ENCODE results near the gene ITGAD.

Gene ITGAD

DNA sequence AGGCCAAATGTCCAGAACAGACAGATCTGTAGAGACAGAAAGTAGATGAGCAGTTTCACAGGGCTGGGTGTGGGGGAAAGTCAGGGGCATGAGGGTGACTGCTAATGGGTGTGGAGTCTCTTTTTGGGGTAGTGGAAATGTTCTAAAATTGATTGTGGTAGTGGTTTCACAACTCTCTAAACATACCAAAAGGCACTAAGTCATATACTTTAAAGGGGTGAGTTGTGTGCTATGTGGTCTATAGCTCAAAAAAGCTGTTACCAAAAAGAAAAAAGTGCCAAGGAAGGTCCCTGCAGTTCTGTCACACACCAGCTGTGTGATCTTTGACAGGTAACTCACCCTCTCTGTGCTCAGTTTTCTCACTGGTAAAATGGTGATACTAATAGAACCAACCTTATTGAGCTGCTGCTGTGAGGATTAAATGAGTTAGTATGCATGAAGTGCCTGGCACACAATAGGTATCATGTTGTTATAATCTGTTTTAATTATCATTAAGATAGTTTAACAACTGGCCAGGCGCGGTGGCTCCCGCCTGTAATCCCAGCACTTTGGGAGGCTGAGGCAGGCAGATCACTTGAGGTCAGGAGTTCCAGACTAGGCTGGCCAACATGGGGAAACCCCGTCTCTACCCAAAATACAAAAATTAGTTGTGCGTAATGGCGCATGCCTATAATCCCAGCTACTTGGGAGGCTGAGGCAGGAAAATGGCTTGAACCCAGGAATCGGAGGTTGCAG is 27.8 kb upstream of the ITGAD start:
- DNase-seq (ENCODE audit: low read depth in 2 of 2): no peak

DNA sequence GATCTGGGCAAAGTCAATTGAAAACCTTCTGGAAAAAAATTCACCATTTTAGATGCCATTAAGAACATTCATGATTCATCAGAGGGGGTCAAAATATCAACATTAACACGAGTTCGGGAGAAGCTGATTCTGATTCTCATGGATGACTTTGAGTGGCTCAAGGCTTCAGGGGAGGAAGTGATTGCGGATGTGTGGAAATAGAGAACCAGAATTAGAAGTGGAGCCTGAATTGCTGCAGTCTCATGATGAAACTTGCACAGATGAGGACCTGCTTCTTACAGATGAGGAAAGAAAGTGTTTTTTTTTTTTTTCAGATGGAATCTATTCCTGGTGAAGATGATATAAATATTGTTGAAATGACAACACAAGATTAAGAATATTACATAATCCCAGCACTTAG is 25.3 kb upstream of the ITGAD start:
- no peak for DNase-seq (ENCODE audit: low read depth in 2 of 2)

DNA sequence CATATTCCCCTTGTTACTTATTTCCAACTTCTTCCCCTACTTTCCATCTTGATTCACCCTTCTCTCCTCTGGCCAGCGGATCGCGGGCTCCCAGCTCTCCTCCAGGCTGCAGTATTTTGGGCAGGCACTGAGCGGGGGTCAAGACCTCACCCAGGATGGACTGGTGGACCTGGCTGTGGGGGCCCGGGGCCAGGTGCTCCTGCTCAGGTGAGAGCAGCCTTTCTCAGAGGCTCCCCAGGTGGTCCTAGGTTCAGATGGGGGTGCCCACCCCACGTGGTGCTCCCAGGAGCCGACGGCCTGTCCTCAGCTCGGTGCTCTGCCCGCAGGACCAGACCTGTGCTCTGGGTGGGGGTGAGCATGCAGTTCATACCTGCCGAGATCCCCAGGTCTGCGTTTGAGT is 22.1 kb upstream of the ITGAD start:
- DNase-seq (ENCODE audit: low read depth in 2 of 2): no peak

DNA sequence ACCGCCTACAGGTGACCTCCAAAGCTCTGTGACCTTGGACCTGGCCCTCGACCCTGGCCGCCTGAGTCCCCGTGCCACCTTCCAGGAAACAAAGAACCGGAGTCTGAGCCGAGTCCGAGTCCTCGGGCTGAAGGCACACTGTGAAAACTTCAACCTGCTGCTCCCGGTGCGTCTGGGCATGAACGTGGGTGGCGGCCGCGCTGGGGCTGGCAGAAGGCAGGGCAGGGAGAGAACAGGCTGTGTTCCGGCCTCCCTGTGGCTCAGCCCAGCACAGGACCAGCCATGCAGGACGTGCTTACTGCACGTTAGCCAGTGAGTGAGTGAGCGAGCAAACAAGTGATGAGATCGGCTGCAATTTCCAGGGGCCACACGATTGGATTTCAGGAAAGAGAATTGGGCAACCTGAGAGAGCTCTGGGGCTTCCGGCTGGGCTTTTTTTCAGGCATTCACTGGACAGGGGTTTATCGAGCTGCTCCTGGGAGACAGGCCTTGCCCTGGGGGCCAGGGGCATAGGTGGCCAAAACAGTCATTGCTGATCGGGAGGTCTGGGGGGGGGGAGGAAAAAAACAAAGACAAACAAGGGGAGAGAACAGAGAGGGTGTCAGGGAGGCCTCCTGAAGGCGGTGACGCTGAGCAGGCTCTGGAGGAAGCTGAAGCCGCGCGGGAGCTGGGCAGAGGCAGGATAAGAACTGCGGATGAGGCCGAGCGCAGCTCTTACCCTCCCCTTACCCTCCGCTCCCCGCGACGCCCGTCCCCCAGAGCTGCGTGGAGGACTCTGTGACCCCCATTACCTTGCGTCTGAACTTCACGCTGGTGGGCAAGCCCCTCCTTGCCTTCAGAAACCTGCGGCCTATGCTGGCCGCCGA is 21.3 kb upstream of the ITGAD start:
- DNase-seq (ENCODE audit: low read depth in 2 of 2): no peak

DNA sequence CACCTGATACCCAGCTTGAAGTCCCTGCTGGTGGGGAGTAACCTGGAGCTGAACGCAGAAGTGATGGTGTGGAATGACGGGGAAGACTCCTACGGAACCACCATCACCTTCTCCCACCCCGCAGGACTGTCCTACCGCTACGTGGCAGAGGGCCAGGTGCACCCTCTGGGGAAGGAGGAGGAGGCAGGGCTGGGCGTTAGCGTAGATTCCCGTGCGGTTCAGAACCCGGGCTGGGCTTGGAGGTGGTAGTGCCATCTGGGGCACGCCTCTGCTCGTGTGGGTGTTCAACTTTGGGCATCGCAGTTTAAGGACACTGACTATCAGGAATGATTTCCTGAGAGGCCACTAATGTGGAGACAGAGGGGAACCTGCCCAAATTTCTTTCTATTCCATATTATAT is 19.9 kb upstream of the ITGAD start:
- DNase-seq (ENCODE audit: low read depth in 2 of 2): no peak

DNA sequence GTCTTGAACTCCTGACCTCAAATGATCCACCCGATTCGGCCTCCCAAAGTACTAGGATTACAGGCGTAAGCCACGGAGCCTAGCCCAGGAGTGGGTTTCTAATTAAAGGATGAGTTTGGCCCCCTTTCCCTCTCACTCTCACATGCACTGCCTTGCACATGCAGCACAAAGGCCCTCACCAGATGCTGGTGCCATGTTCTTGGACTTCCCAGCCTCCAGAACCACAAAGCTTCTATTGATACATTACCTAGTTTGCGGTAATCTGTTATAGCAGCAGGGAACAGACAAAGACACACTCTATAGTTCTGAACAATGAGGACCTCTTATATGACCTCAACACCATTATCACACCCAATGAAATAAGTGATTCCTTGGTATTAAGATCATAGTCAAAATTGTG is 17.9 kb upstream of the ITGAD start:
- DNase-seq (ENCODE audit: low read depth in 2 of 2): no peak

DNA sequence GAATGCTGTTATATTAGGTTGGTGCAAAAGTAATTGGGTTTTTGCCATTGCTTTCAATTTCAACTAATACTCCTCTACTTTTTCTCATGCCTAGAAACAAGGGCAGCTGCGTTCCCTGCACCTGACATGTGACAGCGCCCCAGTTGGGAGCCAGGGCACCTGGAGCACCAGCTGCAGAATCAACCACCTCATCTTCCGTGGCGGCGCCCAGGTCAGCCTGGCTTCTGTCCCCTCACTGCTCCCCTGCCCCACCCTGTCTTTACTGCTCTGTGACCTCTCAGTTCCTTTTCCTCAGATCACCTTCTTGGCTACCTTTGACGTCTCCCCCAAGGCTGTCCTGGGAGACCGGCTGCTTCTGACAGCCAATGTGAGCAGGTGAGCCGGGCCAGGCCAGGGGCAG is 16.4 kb upstream of the ITGAD start:
- no peak for DNase-seq (ENCODE audit: low read depth in 2 of 2)

DNA sequence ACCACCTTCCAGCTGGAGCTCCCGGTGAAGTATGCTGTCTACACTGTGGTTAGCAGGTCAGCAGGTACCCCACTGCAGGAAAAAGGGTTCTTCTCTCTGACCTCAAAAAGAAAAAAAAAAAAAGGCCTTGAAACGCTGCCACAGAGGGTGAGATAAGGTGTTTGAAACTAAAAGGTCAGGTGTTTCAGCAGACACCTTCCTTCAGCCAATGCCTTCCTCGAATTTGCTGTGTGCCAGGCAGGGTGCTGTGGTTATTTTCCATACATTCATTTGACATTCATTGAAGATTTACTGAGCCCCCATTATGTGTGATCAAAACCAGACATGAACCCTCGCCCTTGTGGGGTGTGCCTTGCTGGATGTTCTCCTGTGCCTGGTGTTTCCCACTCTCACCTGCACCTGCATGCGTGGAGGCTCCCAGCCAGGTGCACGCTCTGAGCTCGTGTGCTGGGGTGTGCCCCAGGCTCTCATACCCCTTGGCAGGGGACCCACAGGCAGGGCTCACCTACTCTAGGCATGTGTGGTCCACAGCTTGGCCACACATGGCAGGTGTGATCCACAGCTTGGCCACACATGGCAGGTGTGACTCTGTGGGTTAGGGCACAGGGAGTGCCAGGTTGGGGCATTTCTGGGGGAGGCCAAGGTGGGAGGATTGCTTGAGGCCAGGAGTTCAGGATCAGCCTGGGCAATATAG is 15.8 kb upstream of the ITGAD start:
- DNase-seq (ENCODE audit: low read depth in 2 of 2): no peak

DNA sequence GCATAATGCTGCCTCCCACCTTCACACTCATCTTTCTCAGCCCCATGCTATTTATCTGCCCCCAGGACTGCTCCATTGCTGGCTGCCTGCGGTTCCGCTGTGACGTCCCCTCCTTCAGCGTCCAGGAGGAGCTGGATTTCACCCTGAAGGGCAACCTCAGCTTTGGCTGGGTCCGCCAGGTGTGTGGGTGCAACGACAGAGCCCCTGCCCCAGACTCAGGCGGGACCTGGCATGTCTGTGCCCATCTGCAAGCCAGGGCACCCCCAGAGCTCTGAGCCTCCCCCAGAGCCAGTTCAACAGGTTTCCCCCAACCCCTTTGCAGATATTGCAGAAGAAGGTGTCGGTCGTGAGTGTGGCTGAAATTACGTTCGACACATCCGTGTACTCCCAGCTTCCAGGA is 12.9 kb upstream of the ITGAD start:
- no peak for DNase-seq (ENCODE audit: low read depth in 2 of 2)

DNA sequence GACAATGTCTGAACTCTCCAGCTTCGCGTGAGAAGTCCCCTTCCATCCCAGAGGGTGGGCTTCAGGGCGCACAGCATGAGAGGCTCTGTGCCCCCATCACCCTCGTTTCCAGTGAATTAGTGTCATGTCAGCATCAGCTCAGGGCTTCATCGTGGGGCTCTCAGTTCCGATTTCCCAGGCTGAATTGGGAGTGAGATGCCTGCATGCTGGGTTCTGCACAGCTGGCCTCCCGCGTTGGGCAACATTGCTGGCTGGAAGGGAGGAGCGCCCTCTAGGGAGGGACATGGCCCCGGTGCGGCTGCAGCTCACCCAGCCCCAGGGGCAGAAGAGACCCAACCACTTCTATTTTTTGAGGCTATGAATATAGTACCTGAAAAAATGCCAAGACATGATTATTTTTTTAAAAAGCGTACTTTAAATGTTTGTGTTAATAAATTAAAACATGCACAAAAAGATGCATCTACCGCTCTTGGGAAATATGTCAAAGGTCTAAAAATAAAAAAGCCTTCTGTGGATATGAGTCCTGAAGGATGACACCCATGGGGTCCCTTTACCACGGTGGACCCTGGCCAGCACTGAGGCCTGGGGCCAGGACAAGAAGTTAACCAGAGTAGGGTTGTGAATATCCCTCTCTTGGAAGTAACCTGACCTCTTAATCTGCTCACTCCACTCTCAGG is 10.5 kb upstream of the ITGAD start:
- DNase-seq (ENCODE audit: low read depth in 2 of 2): peak in 1 of 2 experiments; percentile 1

DNA sequence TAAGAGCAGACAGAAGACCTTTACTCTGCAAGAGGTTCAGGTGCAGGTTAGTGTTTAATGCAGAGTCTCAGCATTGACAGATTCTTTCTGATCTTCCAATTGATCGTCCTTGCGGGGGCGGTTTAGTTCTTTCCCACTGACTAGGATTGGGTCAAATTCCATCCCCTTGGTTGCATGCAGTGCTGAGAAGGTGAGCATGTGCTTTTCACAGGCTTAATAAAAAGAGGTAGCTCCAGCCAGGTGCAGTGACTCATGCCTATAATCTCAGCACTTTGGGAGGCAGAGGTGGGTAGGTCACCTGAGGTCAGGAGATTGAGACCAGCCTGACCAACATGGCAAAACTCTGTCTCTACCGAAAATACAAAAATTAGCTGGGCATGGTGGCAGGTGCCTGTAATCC is 7.5 kb upstream of the ITGAD start:
- DNase-seq (ENCODE audit: low read depth in 2 of 2): no peak

DNA sequence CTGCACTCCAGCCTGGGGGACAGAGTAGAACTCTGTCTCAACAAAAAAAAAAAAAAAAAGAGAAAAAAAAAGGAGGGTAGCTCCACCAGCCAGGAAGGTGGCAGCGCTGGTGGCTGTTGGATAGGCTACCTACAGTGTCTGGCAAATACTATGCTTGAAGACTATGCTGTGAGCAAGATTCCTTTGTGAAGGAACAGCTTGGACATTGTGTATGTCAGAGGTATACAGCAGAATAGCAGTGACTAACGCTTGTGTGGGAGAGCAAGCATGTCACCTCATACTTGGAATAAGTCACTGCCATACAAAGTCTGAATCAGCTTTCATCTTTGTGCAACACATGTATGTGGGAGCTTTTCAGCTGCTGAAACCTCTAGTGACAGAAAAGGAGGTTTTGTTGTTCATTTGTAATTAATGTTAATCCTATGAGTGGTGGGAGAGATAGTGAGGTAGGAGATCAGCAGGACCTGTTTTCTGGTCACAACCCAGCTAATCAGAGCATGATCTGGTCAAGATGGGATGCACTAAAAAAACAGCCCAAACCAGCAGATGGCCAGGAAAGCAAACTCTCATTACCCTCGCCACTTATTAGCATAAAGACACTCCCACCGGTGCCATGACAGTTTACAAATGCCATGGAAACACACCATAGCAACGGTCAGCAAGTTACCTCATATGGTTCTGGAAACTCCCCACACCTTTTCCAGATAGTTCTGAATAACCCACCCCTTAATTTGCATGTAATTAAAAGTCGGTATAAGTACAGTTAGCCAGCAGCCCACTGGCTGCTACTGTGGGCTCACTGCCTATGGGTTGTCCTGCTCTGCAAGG is 6.8 kb upstream of the ITGAD start:
- no peak for DNase-seq (ENCODE audit: low read depth in 2 of 2)

DNA sequence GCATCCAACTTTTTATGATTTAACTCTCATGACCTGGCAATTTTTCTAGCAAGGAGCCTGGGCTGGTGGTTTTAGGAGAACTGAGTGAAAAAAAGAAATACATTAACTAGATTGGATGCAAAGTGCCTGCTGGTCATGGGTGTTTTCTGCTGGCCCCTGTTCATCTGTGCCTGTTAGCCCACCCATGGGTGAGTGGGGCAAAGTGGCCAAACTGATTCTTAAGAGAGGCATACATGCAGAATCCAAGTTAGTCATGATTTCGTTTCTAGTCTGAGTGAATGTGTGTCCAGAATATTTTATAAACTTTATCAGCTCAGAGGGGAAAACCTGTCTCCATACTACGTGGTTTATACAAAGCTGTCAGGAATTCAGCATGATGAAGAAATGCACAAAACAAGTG is 4.6 kb upstream of the ITGAD start:
- DNase-seq (ENCODE audit: low read depth in 2 of 2): no peak

DNA sequence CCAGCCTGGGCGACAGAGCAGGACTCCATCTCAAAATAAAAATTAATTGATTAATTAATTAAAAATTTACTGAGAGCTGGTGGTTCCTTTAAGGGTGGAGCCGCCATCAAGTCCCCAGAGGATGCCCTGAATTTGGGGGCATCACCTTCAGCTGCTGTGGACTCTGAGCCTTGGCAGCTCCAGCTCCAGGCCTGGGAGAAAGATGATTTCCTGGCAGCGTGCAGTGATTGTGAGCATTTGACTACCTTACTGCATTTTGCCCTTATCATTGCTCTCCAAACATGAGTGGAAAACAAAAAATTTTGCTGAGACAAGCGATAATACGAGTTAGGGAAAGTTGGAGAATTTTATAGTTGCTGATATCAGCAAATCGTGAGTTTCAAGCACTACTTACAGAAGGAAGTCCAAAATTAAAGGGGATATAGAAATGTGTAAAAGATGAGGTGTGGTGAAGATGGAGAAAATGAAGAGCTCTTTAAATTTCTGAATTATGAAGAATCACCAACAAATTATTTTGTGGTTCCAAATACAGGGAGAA is 2.6 kb upstream of the ITGAD start:
- DNase-seq (ENCODE audit: low read depth in 2 of 2): no peak

DNA sequence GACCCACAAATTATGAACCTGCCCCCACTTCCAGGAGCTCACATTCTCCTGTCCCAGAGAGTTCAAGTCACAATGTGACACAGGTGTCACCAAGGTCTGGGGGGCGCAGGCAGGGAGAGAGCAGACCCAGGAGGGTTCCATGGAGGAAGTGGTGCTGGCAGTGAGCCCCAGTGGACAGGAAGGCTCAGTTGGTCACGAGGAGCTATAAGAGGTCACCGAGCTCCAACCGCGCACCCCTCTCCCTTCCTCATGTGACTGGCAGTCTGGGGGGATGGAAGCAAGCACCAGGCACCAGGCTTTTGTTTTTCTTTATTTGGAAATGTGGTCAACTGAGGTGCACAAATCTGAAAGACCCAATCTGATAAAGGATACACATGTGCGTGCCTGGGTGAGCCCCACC is 2.5 kb downstream of the ITGAD start:
- no peak for DNase-seq (ENCODE audit: low read depth in 2 of 2)

DNA sequence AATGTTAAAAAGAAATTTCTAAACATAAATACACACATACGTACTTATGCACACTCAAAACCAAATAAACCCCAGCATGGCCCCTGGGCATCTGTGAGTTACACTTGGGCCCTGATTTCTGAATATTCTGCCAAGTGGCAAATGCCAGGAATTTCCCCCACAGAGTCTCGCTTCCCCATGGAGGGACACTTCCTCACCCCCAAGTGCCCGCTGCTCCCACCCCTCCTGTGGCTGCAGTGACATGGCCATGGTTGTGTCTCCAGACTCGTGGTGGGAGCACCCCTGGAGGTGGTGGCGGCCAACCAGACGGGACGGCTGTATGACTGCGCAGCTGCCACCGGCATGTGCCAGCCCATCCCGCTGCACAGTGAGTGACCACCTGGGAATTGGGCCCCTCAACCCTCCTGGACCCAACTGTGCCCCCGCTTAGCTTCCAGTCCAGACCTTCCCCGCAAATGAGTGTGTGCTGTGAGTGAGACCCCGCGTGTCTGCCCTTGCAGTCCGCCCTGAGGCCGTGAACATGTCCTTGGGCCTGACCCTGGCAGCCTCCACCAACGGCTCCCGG is 4.0 kb downstream of the ITGAD start:
- no peak for DNase-seq (ENCODE audit: low read depth in 2 of 2)

DNA sequence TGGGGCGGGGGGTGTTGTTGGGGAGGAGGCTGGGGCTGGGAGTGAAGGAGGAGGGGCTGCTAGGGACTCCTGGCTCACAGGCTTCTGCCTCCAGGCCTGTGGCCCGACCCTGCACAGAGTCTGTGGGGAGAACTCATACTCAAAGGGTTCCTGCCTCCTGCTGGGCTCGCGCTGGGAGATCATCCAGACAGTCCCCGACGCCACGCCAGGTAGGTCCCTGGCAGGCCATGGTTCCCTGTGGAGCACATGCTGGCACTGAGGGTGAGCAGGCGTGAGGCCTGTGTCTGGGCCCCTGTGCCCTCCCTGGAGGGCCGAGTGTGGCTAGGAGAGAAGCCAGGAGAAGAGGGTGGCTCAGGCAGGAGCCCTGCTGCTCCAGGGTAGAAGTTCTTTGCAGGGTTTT is 4.6 kb downstream of the ITGAD start:
- no peak for DNase-seq (ENCODE audit: low read depth in 2 of 2)

DNA sequence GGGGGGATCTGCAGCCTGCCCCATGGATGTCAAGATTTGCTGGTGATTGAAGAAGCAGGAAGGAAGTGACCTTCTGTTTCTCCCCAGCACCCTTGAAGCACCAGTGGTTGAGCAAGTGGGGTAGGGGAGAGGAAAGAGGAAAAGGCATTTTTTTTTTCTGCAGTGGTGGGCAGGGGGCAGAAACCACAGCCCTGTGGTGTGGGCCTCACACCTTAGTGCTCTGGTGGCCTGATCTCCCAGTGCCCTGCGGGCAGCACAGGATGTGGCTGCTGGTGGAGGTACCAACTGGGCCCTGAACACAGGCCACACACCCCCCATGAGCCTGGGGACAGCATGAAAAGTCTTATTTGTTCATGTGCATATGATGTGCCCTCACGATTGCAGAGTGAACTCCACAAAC is 7.1 kb downstream of the ITGAD start:
- DNase-seq (ENCODE audit: low read depth in 2 of 2): no peak

DNA sequence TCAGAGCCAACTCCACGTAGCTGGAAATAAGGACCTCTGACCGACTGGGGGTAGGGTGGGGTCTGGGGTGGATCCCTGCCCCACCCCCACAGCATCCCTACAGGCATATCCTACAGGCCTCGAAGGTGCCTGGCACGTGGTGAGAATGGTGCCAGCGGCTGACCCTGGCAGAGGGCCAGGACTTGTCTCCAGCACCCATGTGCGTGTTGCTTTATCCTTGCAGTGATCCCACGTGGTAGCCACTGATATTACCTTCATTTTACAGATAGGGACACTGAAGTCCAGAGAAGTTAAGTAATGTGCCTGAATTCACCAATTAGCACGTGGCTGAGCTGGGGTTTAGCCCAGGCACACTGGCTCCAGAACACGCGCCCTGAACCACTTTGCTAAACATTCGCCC is 8.3 kb downstream of the ITGAD start:
- no peak for DNase-seq (ENCODE audit: low read depth in 2 of 2)

DNA sequence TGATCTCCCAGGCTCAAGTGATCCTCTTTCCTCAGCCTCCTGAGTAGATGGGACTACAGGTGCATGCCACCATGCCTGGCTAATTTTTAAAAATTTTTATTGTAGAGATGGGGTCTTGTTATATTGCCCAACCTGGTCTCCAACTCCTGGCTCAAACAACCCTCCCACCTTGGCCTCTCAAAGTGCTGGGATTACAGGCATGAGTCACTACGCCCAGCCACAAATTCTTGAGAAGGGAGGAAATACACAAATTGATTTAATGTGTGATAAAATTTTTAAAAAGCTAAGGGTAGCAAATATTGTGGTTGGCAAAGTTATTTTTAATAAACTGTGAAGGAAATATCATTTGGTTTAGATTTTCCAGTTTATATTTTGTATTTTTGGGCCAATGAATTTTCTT is 9.6 kb downstream of the ITGAD start:
- no peak for DNase-seq (ENCODE audit: low read depth in 2 of 2)

All from fibroblast of skin of left quadriceps (primary cell).